IMR-90 (cell line): ENCODE results near the gene SLC25A15. TPM values are rescaled to one million over a fixed set of nuclear protein-coding genes. Genes with fewer than 3 reads are reported as not detected.

Experiments
- ATAC-seq: fragments of 200-7000 bp; cut with Tn5 transposase; 2 replicates; pipeline ENCODE4 v1.9.1; 2020; ENCODE audit warnings: low read depth, mild to moderate bottlenecking, moderate library complexity
- BruUV-seq: library from RNA; stranded (reverse); fragments of 400-500 nt; replicated peaks from 2 replicates; lab custom pipeline; 2021; lab: Mats Ljungman, UMichigan
- CTCF ChIA-PET: fragments of 300-600 bp; formaldehyde crosslinking; extraction: SDS; loops from one replicate; lab custom pipeline; 2021; ENCODE audit warnings: antibody characterized with exemption; lab: Yijun Ruan, JAX
- POLR2A ChIA-PET: fragments of 300-600 bp; sonication (Branson Sonifier 250); formaldehyde crosslinking; loops from one replicate; lab custom pipeline; 2022; ENCODE audit warnings: antibody characterized with exemption; ENCODE audit not compliant: unreplicated experiment; lab: Charles Lee
- DNase-seq: peaks from one replicate; pipeline ENCODE4 v3.0.0; 2013
- H2AFZ ChIP-seq: replicated peaks from 2 replicates; pipeline ENCODE3; 2013; ENCODE audit warnings: low read length, mild to moderate bottlenecking; ENCODE audit not compliant: poor library complexity
- H2AK5ac ChIP-seq: 2 replicates; pipeline ENCODE4 v1.6.1; 2013; ENCODE audit warnings: low read depth, low read length, inconsistent platforms
- H2AK9ac ChIP-seq: replicated peaks from 2 replicates; pipeline ENCODE3; 2013; ENCODE audit warnings: mild to moderate bottlenecking, low read depth, low read length, moderate library complexity; ENCODE audit not compliant: poor library complexity
- H2BK120ac ChIP-seq: 2 replicates; pipeline ENCODE4 v1.6.1; 2013; ENCODE audit warnings: low read depth, low read length, inconsistent platforms
- H2BK15ac ChIP-seq: 3 replicates; pipeline ENCODE4 v1.6.1; 2013; ENCODE audit warnings: low read depth, low read length, inconsistent platforms
- H2BK20ac ChIP-seq: 2 replicates; pipeline ENCODE4 v1.6.1; 2013; ENCODE audit warnings: low read depth, mild to moderate bottlenecking, inconsistent platforms, low read length, moderate library complexity
- H2BK5ac ChIP-seq: 2 replicates; pipeline ENCODE4 v1.6.1; 2013; ENCODE audit warnings: mild to moderate bottlenecking, low read depth, low read length, inconsistent platforms; ENCODE audit not compliant: poor library complexity, severe bottlenecking
- H3K14ac ChIP-seq: replicated peaks from 2 replicates; pipeline ENCODE4 v1.6.1; 2013; ENCODE audit warnings: low read depth, low read length, inconsistent platforms
- H3K18ac ChIP-seq: 2 replicates; pipeline ENCODE4 v1.6.1; 2013; ENCODE audit warnings: low read depth, low read length, control low read depth
- H3K23ac ChIP-seq: 2 replicates; pipeline ENCODE4 v1.6.1; 2013; ENCODE audit warnings: low read depth, low read length, inconsistent platforms
- H3K27ac ChIP-seq: 2 replicates; pipeline ENCODE4 v1.5.1; 2013; ENCODE audit warnings: mild to moderate bottlenecking, control low read depth, low read length; ENCODE audit not compliant: insufficient read depth
- H3K27me3 ChIP-seq: 2 replicates; pipeline ENCODE4 v1.6.1; 2013; ENCODE audit warnings: low read length; ENCODE audit not compliant: control insufficient read depth, insufficient read depth
- H3K36me3 ChIP-seq: 2 replicates; pipeline ENCODE4 v1.6.1; 2013; ENCODE audit warnings: low read length, mixed read lengths; ENCODE audit not compliant: control insufficient read depth, insufficient read depth
- H3K4ac ChIP-seq: 2 replicates; pipeline ENCODE4 v1.6.1; 2013; ENCODE audit warnings: low read depth, low read length, inconsistent platforms
- H3K4me1 ChIP-seq: 2 replicates; pipeline ENCODE4 v1.6.1; 2013; ENCODE audit warnings: low read length, mixed read lengths; ENCODE audit not compliant: control insufficient read depth, insufficient read depth
- H3K4me2 ChIP-seq: 2 replicates; pipeline ENCODE4 v1.6.1; 2013; ENCODE audit warnings: low read depth, mild to moderate bottlenecking, control low read depth, low read length, moderate library complexity
- H3K4me3 ChIP-seq: 2 replicates; pipeline ENCODE4 v1.5.1; 2013; ENCODE audit warnings: low read depth, mild to moderate bottlenecking, control low read depth, low read length, moderate library complexity; ENCODE audit not compliant: insufficient read depth
- H3K56ac ChIP-seq: 2 replicates; pipeline ENCODE4 v1.6.1; 2013; ENCODE audit warnings: low read length, inconsistent platforms; ENCODE audit not compliant: insufficient read depth; ENCODE audit errors: extremely low read depth
- H3K79me1 ChIP-seq, 2 experiments: 2 replicates each; pipeline ENCODE4 v1.6.1; 2013; ENCODE audit warnings: low read length in 2 of 2, inconsistent platforms in 1 of 2, low read depth in 1 of 2
- H3K9ac ChIP-seq: 2 replicates; pipeline ENCODE4 v1.6.1; 2013; ENCODE audit warnings: low read depth, low read length, control low read depth
- H3K9me1 ChIP-seq: 2 replicates; pipeline ENCODE4 v1.6.1; 2013; ENCODE audit warnings: low read length, inconsistent platforms; ENCODE audit not compliant: insufficient read depth
- H3K9me3 ChIP-seq: 2 replicates; pipeline ENCODE4 v1.6.1; 2013; ENCODE audit warnings: low read length; ENCODE audit not compliant: control insufficient read depth, insufficient read depth
- H4K20me1 ChIP-seq: 2 replicates; pipeline ENCODE4 v1.6.1; 2013; ENCODE audit warnings: low read length, inconsistent platforms; ENCODE audit not compliant: insufficient read depth
- H4K5ac ChIP-seq: 2 replicates; pipeline ENCODE4 v1.6.1; 2013; ENCODE audit warnings: mild to moderate bottlenecking, low read depth, low read length, control low read depth
- H4K8ac ChIP-seq, 2 experiments: 2 replicates each; pipeline ENCODE4 v1.6.1; 2013; ENCODE audit warnings: low read depth in 2 of 2, low read length in 2 of 2, control low read depth in 1 of 2, inconsistent platforms in 1 of 2
- H4K91ac ChIP-seq: 2 replicates; pipeline ENCODE4 v1.6.1; 2013; ENCODE audit warnings: low read depth, low read length, inconsistent platforms; ENCODE audit not compliant: insufficient read depth
- CEBPB ChIP-seq: IDR thresholded peaks from 2 replicates; pipeline ENCODE4 v1.6.1; 2012; ENCODE audit warnings: low read depth, low read length, improper control_type of control experiment
- FOS ChIP-seq: fragments of 150-350 bp; IDR thresholded peaks from 2 replicates; pipeline ENCODE4 v1.6.1; 2016; ENCODE audit warnings: low read depth, low read length
- MXI1 ChIP-seq: IDR thresholded peaks from 2 replicates; pipeline ENCODE4 v1.6.1; 2012; ENCODE audit warnings: low read depth, mild to moderate bottlenecking, low read length, moderate library complexity, borderline replicate concordance
- NFE2L2 ChIP-seq: fragments of 150-350 bp; IDR thresholded peaks from 2 replicates; pipeline ENCODE4 v1.6.1; 2016; ENCODE audit warnings: low read depth, mild to moderate bottlenecking, low read length
- POLR2A ChIP-seq: IDR thresholded peaks from 2 replicates; pipeline ENCODE4 v1.6.1; 2012; ENCODE audit warnings: mild to moderate bottlenecking, low read depth, low read length
- RCOR1 ChIP-seq: IDR thresholded peaks from 2 replicates; pipeline ENCODE4 v1.6.1; 2012; ENCODE audit warnings: mild to moderate bottlenecking, low read length, improper control_type of control experiment; ENCODE audit not compliant: insufficient replicate concordance
- RFX5 ChIP-seq: IDR thresholded peaks from 2 replicates; pipeline ENCODE4 v1.8.0; 2012; ENCODE audit warnings: low read depth, mild to moderate bottlenecking, low read length, moderate library complexity
- SMC3 ChIP-seq: fragments of 150-350 bp; IDR thresholded peaks from 2 replicates; pipeline ENCODE4 v1.6.1; 2016; ENCODE audit warnings: low read depth, mild to moderate bottlenecking, antibody characterized with exemption, low read length, moderate library complexity
- WGBS, 2 experiments: methylation state at CpG; one replicate each; pipeline versions ENCODE4 v1.1.5 to v1.1.7; 2013; ENCODE audit warnings: missing lambda C conversion rate in 2 of 2; ENCODE audit not compliant: insufficient read length in 1 of 2; ENCODE audit errors: extremely low coverage in 2 of 2; 5-methylcytosine and 5-hydroxymethylcytosine counted together
- dilution Hi-C: fragments of 300-500 bp; cut with HindIII; formaldehyde crosslinking; loops from one replicate; pipeline ENCODE4 v1.14.3; 2018; ENCODE audit warnings: low sequenced_read_pairs; ENCODE audit not compliant: unreplicated experiment
- in situ Hi-C: fragments of 300-500 bp; cut with MboI; formaldehyde crosslinking; loops from 3 replicates; pipeline ENCODE4 v1.14.3; 2019; ENCODE audit warnings: low sequenced_read_pairs, inconsistent platforms, mixed read lengths
- intact Hi-C: fragments of 100-400 bp; cut with micrococcal nuclease; formaldehyde crosslinking; loops from 2 replicates; pipeline ENCODE4 v1.10.0; 2022
- polyA plus RNA-seq, 3 experiments: library from polyadenylated mRNA; depleted of rRNA; stranded (reverse); fragments of >200 nt; gene quantifications; 2 replicates each; pipeline ENCODE4 v1.2.3, GENCODE V29; 2012; ENCODE audit warnings: low replicate concordance in 1 of 3
- total RNA-seq: library from RNA; depleted of rRNA; stranded (reverse); fragments of >200 nt; gene quantifications from 2 replicates; pipeline ENCODE4 v1.2.3, GENCODE V29; 2012
- TF ChIP-seq, protein P1 (sequence below): fragments of 150-350 bp; IDR thresholded peaks from 2 replicates; pipeline ENCODE4 v1.6.1; 2016; ENCODE audit warnings: low read depth, mild to moderate bottlenecking, low read length, moderate library complexity, borderline replicate concordance

The SLC25A15 gene
- total and polyA plus RNA-seq, 2 of the 4 experiments (the other 2 are of a cell fraction) = 5.4 to 13.3 TPM

DNA sequence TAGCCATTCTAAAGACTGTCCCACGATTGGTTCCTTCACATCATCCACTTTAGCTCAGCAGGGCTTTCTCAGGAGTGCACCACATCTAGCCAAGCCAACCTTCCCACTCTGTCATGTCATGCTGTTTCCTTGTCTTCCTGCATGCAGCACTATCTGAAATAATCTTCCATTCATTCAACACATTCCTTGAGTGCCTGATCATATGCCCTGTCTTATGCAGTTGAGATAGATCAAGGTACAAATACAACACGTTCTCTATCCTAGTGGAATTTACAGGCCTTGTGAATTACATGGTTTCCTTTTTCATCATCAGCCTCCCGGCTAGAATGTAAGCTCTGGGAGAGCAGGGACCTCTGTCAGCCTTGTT, 11.6 kb upstream of the SLC25A15 start:
- intact Hi-C loops = loop anchor here (2.0 to 10.0 kb wide), 3 partner anchors 277 to 1093 kb away; no protein-coding TSS in a partner anchor
- no peak overlapping the region for H3K18ac ChIP-seq
- in situ Hi-C loops = no loop called here
- ChIA-PET POLR2A (interaction anchor here (0.6 kb wide), 1 partner anchor 593 kb away, joined by 3 read pairs; no protein-coding TSS in a partner anchor), CTCF (interaction anchor here (0.7 to 2.5 kb wide), 5 partner anchors 9 to 95 kb away, joined by 3 to 12 read pairs (median 5); no protein-coding TSS in a partner anchor)
- peak overlapping the region; percentile 17; the same call in 1 of the 3 replicates for H2BK15ac ChIP-seq
- no TSS peak for BruUV-seq
- H3K9me3 ChIP-seq = no peaks in the 10 kb centered on the region
- no peaks in the 10 kb centered on the region for H3K36me3 ChIP-seq
- no peak overlapping the region for H2BK5ac ChIP-seq
- ATAC-seq = peak; percentile 28
- H3K14ac ChIP-seq = no peak overlapping the region
- H2AFZ ChIP-seq = no peak overlapping the region
- no peak overlapping the region for H2AK9ac ChIP-seq
- H3K4me2 ChIP-seq = no peak overlapping the region
- DNase-seq = peak; percentile 15
- H3K9me1 ChIP-seq = peaks cover 16% of the 10 kb centered on the region
- 46% methylated on average over 2 of the region's 3 CpGs; no CpG with 5 or more reads in 1 of the 2 experiments for WGBS, 2 experiments
- H4K91ac ChIP-seq = peak overlapping the region; percentile 36; the same call in 1 of the 2 replicates
- H3K56ac ChIP-seq = no peak overlapping the region
- H3K27me3 ChIP-seq = no peaks in the 10 kb centered on the region
- no peak overlapping the region for H2AK5ac ChIP-seq
- TF ChIP-seq RFX5 = no peak
- no peak for TF ChIP-seq FOS
- no peak for TF ChIP-seq NFE2L2
- TF ChIP-seq CEBPB = no peak
- no peak for TF ChIP-seq SMC3
- no peak for TF ChIP-seq POLR2A
- TF ChIP-seq RCOR1 = no peak
- TF ChIP-seq, protein P1, sequence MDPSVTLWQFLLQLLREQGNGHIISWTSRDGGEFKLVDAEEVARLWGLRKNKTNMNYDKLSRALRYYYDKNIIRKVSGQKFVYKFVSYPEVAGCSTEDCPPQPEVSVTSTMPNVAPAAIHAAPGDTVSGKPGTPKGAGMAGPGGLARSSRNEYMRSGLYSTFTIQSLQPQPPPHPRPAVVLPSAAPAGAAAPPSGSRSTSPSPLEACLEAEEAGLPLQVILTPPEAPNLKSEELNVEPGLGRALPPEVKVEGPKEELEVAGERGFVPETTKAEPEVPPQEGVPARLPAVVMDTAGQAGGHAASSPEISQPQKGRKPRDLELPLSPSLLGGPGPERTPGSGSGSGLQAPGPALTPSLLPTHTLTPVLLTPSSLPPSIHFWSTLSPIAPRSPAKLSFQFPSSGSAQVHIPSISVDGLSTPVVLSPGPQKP = no peak
- TF ChIP-seq MXI1 = no peak
- no peaks in the 10 kb centered on the region for H4K20me1 ChIP-seq
- no peak overlapping the region for H3K9ac ChIP-seq
- H2BK120ac ChIP-seq = peak overlapping the region; percentile 44; the same call in 1 of the 2 replicates
- no peaks in the 10 kb centered on the region for H3K79me1 ChIP-seq
- H4K8ac ChIP-seq = peak overlapping the region in 1 of 2 experiments; percentile 11; a peak in 1 of 4 replicates
- 0 out of 2 replicates have a peak overlapping the region, but pooled peaks have one; percentile 16 for H2BK20ac ChIP-seq
- peak overlapping the region; percentile 42; the same call in 1 of the 2 replicates for H3K4ac ChIP-seq
- H3K4me3 ChIP-seq = no peak overlapping the region
- H4K5ac ChIP-seq = no peak overlapping the region
- peaks cover 5% of the 10 kb centered on the region for H3K4me1 ChIP-seq
- dilution Hi-C loops = no loop called here
- H3K27ac ChIP-seq = no peak overlapping the region
- H3K23ac ChIP-seq = no peak overlapping the region
